Measurements from ENCODE around the gene RAET1L.

GRCh38 chr6:150008588-150008987 is 16.7 kb downstream of the RAET1L start:
- TF ChIP-seq CTCF (conservative IDR thresholded peaks at IDR 0.05; ENCODE audit: low read depth, low read length) (no peak), POLR2A (IDR thresholded peaks at IDR 0.05; ENCODE audit: low read depth, low read length) (no peak), USF2 (IDR thresholded peaks at IDR 0.05; ENCODE audit: low read depth, low read length) (no peak), CHD1 (IDR thresholded peaks at IDR 0.05; ENCODE audit: low read depth, low read length) (no peak)

All from IMR-90 (cell line).